Ishikawa (cell line): Measurements from ENCODE around the gene OLFML2A.

Experiments used
- EGR1 ChIP-seq: IDR thresholded peaks from 2 replicates; pipeline ENCODE4 v1.6.1; 2012
- EP300 ChIP-seq: IDR thresholded peaks from 2 replicates; pipeline ENCODE4 v1.6.1; 2012; ENCODE audit warnings: borderline replicate concordance
- FOXM1 ChIP-seq: IDR thresholded peaks from 2 replicates; pipeline ENCODE4 v1.6.1; 2012; ENCODE audit warnings: low read depth, borderline replicate concordance
- RAD21 ChIP-seq: IDR thresholded peaks from 2 replicates; pipeline ENCODE4 v1.6.1; 2012; ENCODE audit warnings: low read depth
- TAF1 ChIP-seq: IDR thresholded peaks from 2 replicates; pipeline ENCODE4 v1.6.1; 2012; ENCODE audit warnings: low read depth, mild to moderate bottlenecking
- TCF12 ChIP-seq: IDR thresholded peaks from 2 replicates; pipeline ENCODE4 v1.6.1; 2012; ENCODE audit warnings: low read depth
- YY1 ChIP-seq: IDR thresholded peaks from 2 replicates; pipeline ENCODE4 v1.6.1; 2012; ENCODE audit warnings: low read depth
- ZBTB7A ChIP-seq: IDR thresholded peaks from 2 replicates; pipeline ENCODE4 v1.6.1; 2012; ENCODE audit warnings: low read depth
- TF ChIP-seq, protein P1 (sequence below): IDR thresholded peaks from 2 replicates; pipeline ENCODE4 v1.6.1; 2012; ENCODE audit warnings: low read depth, mild to moderate bottlenecking
- TF ChIP-seq, protein P2 (sequence below): IDR thresholded peaks from 2 replicates; pipeline ENCODE4 v1.6.1; 2012
- TF ChIP-seq, protein P3 (sequence below): IDR thresholded peaks from 2 replicates; pipeline ENCODE4 v1.6.1; 2012

DNA sequence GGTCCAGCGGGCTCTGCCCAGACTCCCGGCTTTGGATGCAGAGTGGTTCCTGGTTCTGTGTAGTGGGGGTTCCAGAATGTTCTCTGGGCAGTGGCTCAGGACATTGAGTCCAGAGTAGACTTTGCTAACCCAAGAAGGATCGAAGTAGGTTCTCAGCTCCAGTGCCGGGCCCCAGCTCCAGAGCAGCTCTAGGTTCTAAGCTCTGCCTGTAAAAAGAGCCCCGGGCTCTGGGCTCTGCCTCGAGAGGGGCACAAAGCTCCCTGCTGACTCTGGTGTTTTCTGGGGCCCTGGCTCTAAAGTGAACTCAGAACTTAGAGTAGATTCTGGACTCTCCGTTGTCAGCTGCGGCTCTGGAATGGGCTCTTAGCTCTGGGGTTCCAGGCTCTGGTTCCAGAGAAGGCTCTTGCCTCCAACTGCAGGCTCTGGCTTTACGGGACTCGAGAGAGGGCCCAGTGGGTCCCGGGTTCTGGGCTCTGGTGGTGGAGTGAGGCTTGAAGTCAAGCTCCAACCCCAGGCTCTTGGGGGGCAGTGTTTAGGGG, 76.7 kb downstream of the OLFML2A start:
- TF ChIP-seq EP300 (no peak), RAD21 (no peak), YY1 (no peak), TCF12 (no peak), TAF1 (no peak), ZBTB7A (no peak), EGR1 (no peak), FOXM1 (no peak)
- TF ChIP-seq, protein P1, sequence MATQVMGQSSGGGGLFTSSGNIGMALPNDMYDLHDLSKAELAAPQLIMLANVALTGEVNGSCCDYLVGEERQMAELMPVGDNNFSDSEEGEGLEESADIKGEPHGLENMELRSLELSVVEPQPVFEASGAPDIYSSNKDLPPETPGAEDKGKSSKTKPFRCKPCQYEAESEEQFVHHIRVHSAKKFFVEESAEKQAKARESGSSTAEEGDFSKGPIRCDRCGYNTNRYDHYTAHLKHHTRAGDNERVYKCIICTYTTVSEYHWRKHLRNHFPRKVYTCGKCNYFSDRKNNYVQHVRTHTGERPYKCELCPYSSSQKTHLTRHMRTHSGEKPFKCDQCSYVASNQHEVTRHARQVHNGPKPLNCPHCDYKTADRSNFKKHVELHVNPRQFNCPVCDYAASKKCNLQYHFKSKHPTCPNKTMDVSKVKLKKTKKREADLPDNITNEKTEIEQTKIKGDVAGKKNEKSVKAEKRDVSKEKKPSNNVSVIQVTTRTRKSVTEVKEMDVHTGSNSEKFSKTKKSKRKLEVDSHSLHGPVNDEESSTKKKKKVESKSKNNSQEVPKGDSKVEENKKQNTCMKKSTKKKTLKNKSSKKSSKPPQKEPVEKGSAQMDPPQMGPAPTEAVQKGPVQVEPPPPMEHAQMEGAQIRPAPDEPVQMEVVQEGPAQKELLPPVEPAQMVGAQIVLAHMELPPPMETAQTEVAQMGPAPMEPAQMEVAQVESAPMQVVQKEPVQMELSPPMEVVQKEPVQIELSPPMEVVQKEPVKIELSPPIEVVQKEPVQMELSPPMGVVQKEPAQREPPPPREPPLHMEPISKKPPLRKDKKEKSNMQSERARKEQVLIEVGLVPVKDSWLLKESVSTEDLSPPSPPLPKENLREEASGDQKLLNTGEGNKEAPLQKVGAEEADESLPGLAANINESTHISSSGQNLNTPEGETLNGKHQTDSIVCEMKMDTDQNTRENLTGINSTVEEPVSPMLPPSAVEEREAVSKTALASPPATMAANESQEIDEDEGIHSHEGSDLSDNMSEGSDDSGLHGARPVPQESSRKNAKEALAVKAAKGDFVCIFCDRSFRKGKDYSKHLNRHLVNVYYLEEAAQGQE: no peak
- TF ChIP-seq, protein P2, sequence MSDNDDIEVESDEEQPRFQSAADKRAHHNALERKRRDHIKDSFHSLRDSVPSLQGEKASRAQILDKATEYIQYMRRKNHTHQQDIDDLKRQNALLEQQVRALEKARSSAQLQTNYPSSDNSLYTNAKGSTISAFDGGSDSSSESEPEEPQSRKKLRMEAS: no peak
- TF ChIP-seq, protein P3, sequence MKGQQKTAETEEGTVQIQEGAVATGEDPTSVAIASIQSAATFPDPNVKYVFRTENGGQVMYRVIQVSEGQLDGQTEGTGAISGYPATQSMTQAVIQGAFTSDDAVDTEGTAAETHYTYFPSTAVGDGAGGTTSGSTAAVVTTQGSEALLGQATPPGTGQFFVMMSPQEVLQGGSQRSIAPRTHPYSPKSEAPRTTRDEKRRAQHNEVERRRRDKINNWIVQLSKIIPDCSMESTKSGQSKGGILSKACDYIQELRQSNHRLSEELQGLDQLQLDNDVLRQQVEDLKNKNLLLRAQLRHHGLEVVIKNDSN: no peak
